ENCODE measurements around the gene DLG1. TPM values are rescaled to one million over a fixed set of nuclear protein-coding genes. Genes with fewer than 3 reads are reported as not detected.

The DLG1 gene
- total and polyA plus RNA-seq, 2 donors (not counting 1 experiment from before 2014, with no cell fraction given) = 47.7 to 53.0 TPM

DNA sequence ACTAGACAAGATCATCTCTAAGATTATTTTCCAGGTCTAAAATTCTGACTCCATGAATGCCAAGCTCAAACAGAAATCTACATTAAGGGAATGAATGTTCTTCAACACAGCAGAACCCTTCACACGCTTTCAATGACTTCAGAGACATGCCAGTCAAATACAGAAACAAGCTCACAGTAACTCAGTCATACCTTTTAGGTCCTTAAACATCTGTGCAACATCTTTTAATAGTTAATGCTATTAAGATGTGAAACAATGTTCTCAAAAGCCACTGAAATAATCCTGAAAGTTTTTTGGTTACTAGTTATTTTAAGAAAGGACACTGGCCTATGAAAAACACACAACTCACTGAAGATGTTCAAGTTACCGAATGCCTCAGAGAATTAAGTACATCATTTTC lies 2.5 kb downstream of the DLG1 start:
- Histone ChIP-seq H3K79me2 (ENCODE audit: control insufficient read depth, insufficient read depth, low read length) (peaks cover 20% of the 10 kb centered on the region), H3K9me3 (ENCODE audit: control insufficient read depth, insufficient read depth, low read depth, low read length) (no peaks in the 10 kb centered on the region), H3K27ac (ENCODE audit: insufficient read depth, low read length) (no peak overlapping the region), H3K9ac (ENCODE audit: insufficient read depth, low read length) (no peak overlapping the region), H3K4me3 (replicated peaks in 1 of 4; ENCODE audit: control extremely low read depth in 1 of 4, insufficient read depth in 1 of 4, low read depth in 3 of 4, low read length in 4 of 4) (peak overlapping the region in 3 of 4 experiments; percentile 53 to 96 (median 89)), H2AFZ (ENCODE audit: low read length) (no peak overlapping the region), H3K27me3 (ENCODE audit: control insufficient read depth, insufficient read depth, low read length) (no peaks in the 10 kb centered on the region), H3K4me2 (ENCODE audit: extremely low read depth, insufficient read depth, low read length) (peak overlapping the region; percentile 21), H3K4me1 (ENCODE audit: control insufficient read depth, extremely low read depth, insufficient read depth, low read length) (peaks cover 5% of the 10 kb centered on the region), H4K20me1 (ENCODE audit: control insufficient read depth, extremely low read depth, insufficient read depth, low read length) (no peaks in the 10 kb centered on the region), H3K36me3 (ENCODE audit: control insufficient read depth, insufficient read depth, low read length) (no peaks in the 10 kb centered on the region)
- peak in 1 of 2 donors; percentile 25 for DNase-seq (ENCODE audit: low read depth in 2 of 2)
- no peak for TF ChIP-seq EZH2 (IDR thresholded peaks at IDR 0.05; ENCODE audit: low read length, missing control alignments)
- TF ChIP-seq, protein P1, sequence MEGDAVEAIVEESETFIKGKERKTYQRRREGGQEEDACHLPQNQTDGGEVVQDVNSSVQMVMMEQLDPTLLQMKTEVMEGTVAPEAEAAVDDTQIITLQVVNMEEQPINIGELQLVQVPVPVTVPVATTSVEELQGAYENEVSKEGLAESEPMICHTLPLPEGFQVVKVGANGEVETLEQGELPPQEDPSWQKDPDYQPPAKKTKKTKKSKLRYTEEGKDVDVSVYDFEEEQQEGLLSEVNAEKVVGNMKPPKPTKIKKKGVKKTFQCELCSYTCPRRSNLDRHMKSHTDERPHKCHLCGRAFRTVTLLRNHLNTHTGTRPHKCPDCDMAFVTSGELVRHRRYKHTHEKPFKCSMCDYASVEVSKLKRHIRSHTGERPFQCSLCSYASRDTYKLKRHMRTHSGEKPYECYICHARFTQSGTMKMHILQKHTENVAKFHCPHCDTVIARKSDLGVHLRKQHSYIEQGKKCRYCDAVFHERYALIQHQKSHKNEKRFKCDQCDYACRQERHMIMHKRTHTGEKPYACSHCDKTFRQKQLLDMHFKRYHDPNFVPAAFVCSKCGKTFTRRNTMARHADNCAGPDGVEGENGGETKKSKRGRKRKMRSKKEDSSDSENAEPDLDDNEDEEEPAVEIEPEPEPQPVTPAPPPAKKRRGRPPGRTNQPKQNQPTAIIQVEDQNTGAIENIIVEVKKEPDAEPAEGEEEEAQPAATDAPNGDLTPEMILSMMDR (conservative IDR thresholded peaks at IDR 0.05 in 1 of 2, IDR thresholded peaks at IDR 0.05 in 1 of 2; ENCODE audit: low read depth in 1 of 2, low read length in 2 of 2) = no peak

DNA sequence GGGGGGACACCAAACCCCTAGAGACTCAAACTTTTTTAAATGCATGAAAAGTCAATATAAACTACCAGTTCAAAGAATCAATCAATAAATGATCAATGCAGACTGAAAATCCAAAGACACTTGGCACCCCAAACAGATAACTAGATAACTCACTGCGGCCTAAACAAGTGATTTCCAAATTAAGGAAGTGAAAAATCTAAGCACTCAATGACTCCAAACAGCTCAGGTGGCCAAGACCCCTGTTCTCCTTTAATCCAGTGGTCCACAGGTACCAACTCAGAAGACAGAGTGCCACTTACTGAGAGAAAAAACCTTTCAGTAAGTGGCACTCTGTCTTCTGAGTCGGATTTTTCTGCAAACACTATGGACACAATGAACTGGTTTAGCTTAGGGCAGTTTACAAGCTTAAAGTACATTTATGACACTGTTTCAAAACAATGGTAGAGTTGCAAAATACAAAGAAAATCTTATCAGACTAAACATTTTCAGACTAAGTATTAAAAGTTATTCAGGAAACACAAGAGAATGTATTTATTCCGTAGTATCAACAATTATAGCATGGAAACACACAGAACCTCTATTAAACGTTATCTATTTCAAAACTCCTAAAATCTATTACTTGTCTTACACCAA lies 4.7 kb downstream of the DLG1 start:
- Histone ChIP-seq H3K36me3 (ENCODE audit: control insufficient read depth, insufficient read depth, low read length) (no peaks in the 10 kb centered on the region), H3K79me2 (ENCODE audit: control insufficient read depth, insufficient read depth, low read length) (peaks cover 21% of the 10 kb centered on the region), H3K4me2 (ENCODE audit: extremely low read depth, insufficient read depth, low read length) (no peak overlapping the region), H3K27ac (ENCODE audit: insufficient read depth, low read length) (no peak overlapping the region), H3K4me3 (replicated peaks in 1 of 4; ENCODE audit: control extremely low read depth in 1 of 4, insufficient read depth in 1 of 4, low read depth in 3 of 4, low read length in 4 of 4) (no peak overlapping the region), H3K9me3 (ENCODE audit: control insufficient read depth, insufficient read depth, low read depth, low read length) (no peaks in the 10 kb centered on the region), H2AFZ (ENCODE audit: low read length) (no peak overlapping the region), H3K4me1 (ENCODE audit: control insufficient read depth, extremely low read depth, insufficient read depth, low read length) (peaks cover 2% of the 10 kb centered on the region), H4K20me1 (ENCODE audit: control insufficient read depth, extremely low read depth, insufficient read depth, low read length) (no peaks in the 10 kb centered on the region), H3K27me3 (ENCODE audit: control insufficient read depth, insufficient read depth, low read length) (no peaks in the 10 kb centered on the region), H3K9ac (ENCODE audit: insufficient read depth, low read length) (no peak overlapping the region)
- no peak for DNase-seq (ENCODE audit: low read depth in 2 of 2)
- TF ChIP-seq, protein P1 (conservative IDR thresholded peaks at IDR 0.05 in 1 of 2, IDR thresholded peaks at IDR 0.05 in 1 of 2; ENCODE audit: low read depth in 1 of 2, low read length in 2 of 2) = no peak
- no peak for TF ChIP-seq EZH2 (IDR thresholded peaks at IDR 0.05; ENCODE audit: low read length, missing control alignments)

DNA sequence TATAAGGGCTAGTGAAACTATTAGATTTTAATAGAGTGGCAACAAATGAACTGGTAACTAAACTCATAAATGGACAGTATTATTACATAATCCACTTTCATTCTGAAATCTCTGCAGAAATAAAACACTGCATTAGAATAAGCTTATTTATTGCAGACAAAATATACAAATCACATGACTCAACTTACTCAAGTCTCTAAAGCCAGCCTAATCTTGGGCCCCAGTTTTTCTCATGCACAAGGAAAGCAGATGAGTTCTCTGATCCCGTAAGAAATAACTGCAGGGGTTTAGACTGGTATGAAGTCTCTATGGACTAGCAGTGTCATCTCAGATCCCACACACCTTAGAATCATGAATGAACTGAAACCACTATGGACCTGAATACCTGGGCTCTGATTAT lies 5.8 kb downstream of the DLG1 start:
- no peak overlapping the region for H2AFZ ChIP-seq (ENCODE audit: low read length)
- no peaks in the 10 kb centered on the region for H4K20me1 ChIP-seq (ENCODE audit: control insufficient read depth, extremely low read depth, insufficient read depth, low read length)
- H3K9ac ChIP-seq (ENCODE audit: insufficient read depth, low read length) = no peak overlapping the region
- no peak overlapping the region for H3K4me3 ChIP-seq (replicated peaks in 1 of 4; ENCODE audit: control extremely low read depth in 1 of 4, insufficient read depth in 1 of 4, low read depth in 3 of 4, low read length in 4 of 4)
- peaks cover 22% of the 10 kb centered on the region for H3K79me2 ChIP-seq (ENCODE audit: control insufficient read depth, insufficient read depth, low read length)
- H3K36me3 ChIP-seq (ENCODE audit: control insufficient read depth, insufficient read depth, low read length) = no peaks in the 10 kb centered on the region
- no peak for TF ChIP-seq EZH2 (IDR thresholded peaks at IDR 0.05; ENCODE audit: low read length, missing control alignments)
- TF ChIP-seq, protein P1 (conservative IDR thresholded peaks at IDR 0.05 in 1 of 2, IDR thresholded peaks at IDR 0.05 in 1 of 2; ENCODE audit: low read depth in 1 of 2, low read length in 2 of 2) = no peak
- no peaks in the 10 kb centered on the region for H3K27me3 ChIP-seq (ENCODE audit: control insufficient read depth, insufficient read depth, low read length)
- no peak for DNase-seq (ENCODE audit: low read depth in 2 of 2)
- H3K9me3 ChIP-seq (ENCODE audit: control insufficient read depth, insufficient read depth, low read depth, low read length) = no peaks in the 10 kb centered on the region
- H3K4me2 ChIP-seq (ENCODE audit: extremely low read depth, insufficient read depth, low read length) = no peak overlapping the region
- no peak overlapping the region for H3K27ac ChIP-seq (ENCODE audit: insufficient read depth, low read length)
- H3K4me1 ChIP-seq (ENCODE audit: control insufficient read depth, extremely low read depth, insufficient read depth, low read length) = peaks cover 2% of the 10 kb centered on the region

All from fibroblast of lung (primary cell).